Stomach (tissue), 4 donors: ENCODE results near the gene TMCC2.

ENCODE experiments used
- CTCF ChIP-seq, 7 experiments: fragments of 450-650 bp in 4 of 7; fragments of 200-600 bp in 3 of 7; sonication (generic) in 3 of 7; IDR thresholded peaks; one replicate each; pipeline ENCODE4 v1.5.1; 2016 to 2019; ENCODE audit warnings: antibody characterized with exemption in 7 of 7, control low read depth in 2 of 7, mild to moderate bottlenecking in 1 of 7
- EP300 ChIP-seq: sonication (generic); formaldehyde crosslinking; IDR thresholded peaks from one replicate; pipeline ENCODE4 v1.6.1; 2017; ENCODE audit warnings: antibody characterized with exemption
- POLR2A ChIP-seq, 4 donors: fragments of 450-650 bp; IDR thresholded peaks; one replicate each; pipeline ENCODE4 v1.6.1; 2016; ENCODE audit warnings: antibody characterized with exemption in 4 of 4, control low read depth in 2 of 4, mild to moderate bottlenecking in 1 of 4, moderate library complexity in 1 of 4

DNA sequence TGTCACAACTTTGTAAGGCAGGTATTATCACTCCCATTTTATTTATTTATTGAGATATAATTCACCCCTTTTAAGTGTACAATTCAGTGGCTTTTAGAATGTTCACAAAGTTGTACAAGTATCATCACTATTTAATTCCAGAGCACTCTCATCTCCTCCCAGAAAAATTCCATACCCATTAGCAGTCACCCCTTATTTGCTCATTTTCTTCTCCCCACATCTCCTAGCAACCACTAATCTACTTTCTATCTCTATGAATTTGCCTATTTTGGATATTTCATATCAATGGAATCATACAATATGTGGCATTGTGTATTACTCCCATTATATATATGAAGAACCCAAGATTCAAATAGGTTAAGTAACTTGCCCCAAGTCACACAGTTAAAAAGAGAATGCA is 23.2 kb upstream of the TMCC2 start:
- TF ChIP-seq POLR2A (IDR thresholded peaks at IDR 0.05): no peak
- TF ChIP-seq CTCF (IDR thresholded peaks at IDR 0.05): no peak
- no peak for TF ChIP-seq EP300
